ENCODE results near the gene ABCA5. TPM values are rescaled to one million over a fixed set of nuclear protein-coding genes. Genes with fewer than 3 reads are reported as not detected.

Gene ABCA5
- total RNA-seq, 1 experiment from 2014 or later, result 4.5 TPM

- 100% methylated on average over 1 of the region's 2 CpGs for WGBS (ENCODE audit: extremely low coverage, insufficient read length, low lambda C conversion rate)
- no peak overlapping the region for H3K4me3 Mint-ChIP-seq
- H4K8ac ChIP-seq (replicated peaks; ENCODE audit: insufficient read length, low read depth, low read length), result no peak overlapping the region
Measured at GRCh38 chr17:69208640-69209039, 118.3 kb downstream of the ABCA5 start.

More at GRCh38 chr17:69208640-69209039, 118.3 kb downstream of the ABCA5 start:
- Mint-ChIP-seq H3K9me3 (no peaks in the 10 kb centered on the region), H3K36me3 (ENCODE audit: insufficient read depth in 1 of 3, low read depth in 3 of 3) (no peaks in the 10 kb centered on the region), H3K27me3 (ENCODE audit: low read depth) (no peaks in the 10 kb centered on the region), H3K4me1 (peaks cover 8 to 10% of the 10 kb centered on the region in 2 experiments), H3K27ac (no peak overlapping the region)
- Histone ChIP-seq H4K91ac (ENCODE audit: insufficient read length, low read depth, low read length) (no peak overlapping the region), H3K56ac (ENCODE audit: insufficient read length, low read depth, low read length) (no peak overlapping the region), H3K4ac (ENCODE audit: low read depth, low read length) (no peak overlapping the region), H3K18ac (ENCODE audit: insufficient read length, low read depth, low read length) (no peak overlapping the region), H3K9ac (ENCODE audit: extremely low read depth, insufficient read length, low read length) (no peak overlapping the region), H3K23me2 (ENCODE audit: insufficient read length, low read depth, low read length, poor library complexity, severe bottlenecking) (no peaks in the 10 kb centered on the region), H3K79me2 (ENCODE audit: insufficient read depth, low read length) (no peaks in the 10 kb centered on the region), H2BK12ac (ENCODE audit: insufficient read length, low read depth, low read length) (no peak overlapping the region), H4K20me1 (ENCODE audit: control insufficient read depth, insufficient read depth, insufficient read length) (no peaks in the 10 kb centered on the region), H2BK15ac (ENCODE audit: low read depth, low read length) (no peak overlapping the region), H2BK120ac (ENCODE audit: low read depth, low read length, poor library complexity, severe bottlenecking) (no peak overlapping the region), H2AFZ (ENCODE audit: low read length) (no peak overlapping the region), H3K23ac (ENCODE audit: insufficient read length, low read depth, low read length) (no peak overlapping the region), H3K27ac (ENCODE audit: insufficient read length, low read depth, low read length) (no peak overlapping the region), H3T11ph (ENCODE audit: low read length) (no peak overlapping the region), H3K27me3 (ENCODE audit: insufficient read depth, low read length) (no peaks in the 10 kb centered on the region), H3K79me1 (ENCODE audit: insufficient read depth, low read depth, low read length, poor library complexity, severe bottlenecking) (no peaks in the 10 kb centered on the region), H3K4me1 (ENCODE audit: insufficient read depth, low read length) (no peaks in the 10 kb centered on the region), H3K14ac (ENCODE audit: insufficient read depth, low read length) (no peak overlapping the region), H2BK5ac (ENCODE audit: insufficient read length, low read length) (no peak overlapping the region), H2AK5ac (ENCODE audit: insufficient read length, low read length) (no peak overlapping the region), H2BK20ac (ENCODE audit: low read depth, low read length, poor library complexity, severe bottlenecking) (no peak overlapping the region), H3K9me3 (ENCODE audit: control insufficient read depth, low read depth, low read length) (no peaks in the 10 kb centered on the region), H4K5ac (ENCODE audit: insufficient read length, low read depth, low read length) (no peak overlapping the region), H3K4me2 (ENCODE audit: insufficient read depth, insufficient read length, low read length) (no peak overlapping the region)
- DNase-seq, result no peak
- no peak for TF ChIP-seq CTCF (conservative IDR thresholded peaks at IDR 0.05)

Data from H9 (cell line).